Peyer's patch (tissue), 4 donors: Measurements from ENCODE around the gene CACNA1G.

ENCODE experiments used
- CTCF ChIP-seq, 6 experiments: fragments of 450-650 bp in 4 of 6; fragments of 200-600 bp in 2 of 6; sonication (generic) in 1 of 6; IDR thresholded peaks; one replicate each; pipeline ENCODE4 v1.5.1; 2017 to 2019; ENCODE audit warnings: antibody characterized with exemption in 6 of 6, mild to moderate bottlenecking in 3 of 6, moderate library complexity in 1 of 6
- POLR2A ChIP-seq, 2 donors: fragments of 450-650 bp; IDR thresholded peaks; one replicate each; pipeline ENCODE4 v1.5.1; 2017; ENCODE audit warnings: antibody characterized with exemption in 2 of 2, mild to moderate bottlenecking in 2 of 2, moderate library complexity in 2 of 2

GRCh38 chr17:50570032-50570431, 9.5 kb downstream of the CACNA1G start:
- no peak for TF ChIP-seq CTCF (IDR thresholded peaks at IDR 0.05)
- no peak for TF ChIP-seq POLR2A (IDR thresholded peaks at IDR 0.05)
